Sigmoid colon (tissue), 4 donors: Measurements from ENCODE around the gene PFDN1.

ENCODE experiments used
- EP300 ChIP-seq, 4 donors: sonication (generic); formaldehyde crosslinking; IDR thresholded peaks; one replicate each; pipeline ENCODE4 v1.6.1; 2017; ENCODE audit warnings: antibody characterized with exemption in 4 of 4
- POLR2A ChIP-seq, 2 donors: fragments of 450-650 bp; IDR thresholded peaks; one replicate each; pipeline ENCODE4 v1.6.1; 2016; ENCODE audit warnings: antibody characterized with exemption in 2 of 2, mild to moderate bottlenecking in 2 of 2, moderate library complexity in 2 of 2
- TF ChIP-seq, protein P1 (sequence below), 4 experiments: fragments of 450-650 bp in 3 of 4; fragments of 200-600 bp in 1 of 4; IDR thresholded peaks; one replicate each; pipeline ENCODE4 v1.5.1; 2016 to 2019; ENCODE audit warnings: antibody characterized with exemption in 4 of 4, mild to moderate bottlenecking in 3 of 4, moderate library complexity in 2 of 4

DNA sequence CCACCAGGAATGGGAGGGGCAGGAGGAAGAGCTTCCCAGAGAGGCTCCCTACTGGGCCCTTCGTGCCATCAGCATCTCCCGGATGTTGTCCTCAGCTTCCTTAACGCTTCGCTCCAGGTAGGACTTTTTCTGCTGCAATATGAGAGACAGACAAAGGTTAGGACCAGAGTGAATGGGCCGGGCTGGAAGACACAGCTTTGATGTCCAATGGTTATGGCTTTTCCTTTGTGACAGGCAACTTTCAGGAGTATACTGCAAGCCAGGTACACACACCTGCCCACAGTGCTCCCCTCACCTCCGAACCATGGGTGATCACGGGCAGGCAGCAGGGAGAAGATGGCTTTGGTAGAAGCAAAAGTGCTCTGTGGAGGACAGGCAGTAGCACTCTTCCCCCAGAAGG lies 57.0 kb downstream of the PFDN1 start:
- no peak for TF ChIP-seq POLR2A (IDR thresholded peaks at IDR 0.05)
- TF ChIP-seq, protein P1, sequence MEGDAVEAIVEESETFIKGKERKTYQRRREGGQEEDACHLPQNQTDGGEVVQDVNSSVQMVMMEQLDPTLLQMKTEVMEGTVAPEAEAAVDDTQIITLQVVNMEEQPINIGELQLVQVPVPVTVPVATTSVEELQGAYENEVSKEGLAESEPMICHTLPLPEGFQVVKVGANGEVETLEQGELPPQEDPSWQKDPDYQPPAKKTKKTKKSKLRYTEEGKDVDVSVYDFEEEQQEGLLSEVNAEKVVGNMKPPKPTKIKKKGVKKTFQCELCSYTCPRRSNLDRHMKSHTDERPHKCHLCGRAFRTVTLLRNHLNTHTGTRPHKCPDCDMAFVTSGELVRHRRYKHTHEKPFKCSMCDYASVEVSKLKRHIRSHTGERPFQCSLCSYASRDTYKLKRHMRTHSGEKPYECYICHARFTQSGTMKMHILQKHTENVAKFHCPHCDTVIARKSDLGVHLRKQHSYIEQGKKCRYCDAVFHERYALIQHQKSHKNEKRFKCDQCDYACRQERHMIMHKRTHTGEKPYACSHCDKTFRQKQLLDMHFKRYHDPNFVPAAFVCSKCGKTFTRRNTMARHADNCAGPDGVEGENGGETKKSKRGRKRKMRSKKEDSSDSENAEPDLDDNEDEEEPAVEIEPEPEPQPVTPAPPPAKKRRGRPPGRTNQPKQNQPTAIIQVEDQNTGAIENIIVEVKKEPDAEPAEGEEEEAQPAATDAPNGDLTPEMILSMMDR (IDR thresholded peaks at IDR 0.05), result no peak
- TF ChIP-seq EP300 (IDR thresholded peaks at IDR 0.05), result no peak
